ENCODE measurements around the gene PCSK2.

- TF ChIP-seq CTCF (IDR thresholded peaks at IDR 0.05), result no peak
- no peak for TF ChIP-seq POLR2A (IDR thresholded peaks at IDR 0.05)
These were observed 275.3 kb downstream of the PCSK2 start for GRCh38 chr20:17502105-17502504.

Measured in esophagus squamous epithelium (tissue), 4 donors.